OCI-LY1 (cell line): ENCODE data around the gene CCDC154.

Experiments
- EZH2 ChIP-seq: fragments of 200-600 bp; sonication (generic), shearing (Covaris generic); IDR thresholded peaks from 2 replicates; pipeline ENCODE4 v1.8.0; 2017; ENCODE audit warnings: borderline replicate concordance, mixed run types, mild to moderate bottlenecking, antibody characterized with exemption, low read length, moderate library complexity, mixed read lengths
- TF ChIP-seq, protein P1 (sequence below): fragments of 200-600 bp; sonication (generic), shearing (Covaris generic); IDR thresholded peaks from 2 replicates; pipeline ENCODE4 v1.5.1; 2017; ENCODE audit warnings: mild to moderate bottlenecking, antibody characterized with exemption, low read length, moderate library complexity, mixed read lengths

GRCh38 chr16:1448536-1449116 is 4.3 kb upstream of the CCDC154 start:
- TF ChIP-seq, protein P1, sequence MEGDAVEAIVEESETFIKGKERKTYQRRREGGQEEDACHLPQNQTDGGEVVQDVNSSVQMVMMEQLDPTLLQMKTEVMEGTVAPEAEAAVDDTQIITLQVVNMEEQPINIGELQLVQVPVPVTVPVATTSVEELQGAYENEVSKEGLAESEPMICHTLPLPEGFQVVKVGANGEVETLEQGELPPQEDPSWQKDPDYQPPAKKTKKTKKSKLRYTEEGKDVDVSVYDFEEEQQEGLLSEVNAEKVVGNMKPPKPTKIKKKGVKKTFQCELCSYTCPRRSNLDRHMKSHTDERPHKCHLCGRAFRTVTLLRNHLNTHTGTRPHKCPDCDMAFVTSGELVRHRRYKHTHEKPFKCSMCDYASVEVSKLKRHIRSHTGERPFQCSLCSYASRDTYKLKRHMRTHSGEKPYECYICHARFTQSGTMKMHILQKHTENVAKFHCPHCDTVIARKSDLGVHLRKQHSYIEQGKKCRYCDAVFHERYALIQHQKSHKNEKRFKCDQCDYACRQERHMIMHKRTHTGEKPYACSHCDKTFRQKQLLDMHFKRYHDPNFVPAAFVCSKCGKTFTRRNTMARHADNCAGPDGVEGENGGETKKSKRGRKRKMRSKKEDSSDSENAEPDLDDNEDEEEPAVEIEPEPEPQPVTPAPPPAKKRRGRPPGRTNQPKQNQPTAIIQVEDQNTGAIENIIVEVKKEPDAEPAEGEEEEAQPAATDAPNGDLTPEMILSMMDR: no peak
- TF ChIP-seq EZH2: no peak
